ENCODE results near the gene STAP1. TPM values are rescaled to one million over a fixed set of nuclear protein-coding genes. Genes with fewer than 3 reads are reported as not detected.

Gene STAP1
- total and polyA plus RNA-seq, 4 donors: 0.03 to 0.51 (median 0.29) TPM

DNA sequence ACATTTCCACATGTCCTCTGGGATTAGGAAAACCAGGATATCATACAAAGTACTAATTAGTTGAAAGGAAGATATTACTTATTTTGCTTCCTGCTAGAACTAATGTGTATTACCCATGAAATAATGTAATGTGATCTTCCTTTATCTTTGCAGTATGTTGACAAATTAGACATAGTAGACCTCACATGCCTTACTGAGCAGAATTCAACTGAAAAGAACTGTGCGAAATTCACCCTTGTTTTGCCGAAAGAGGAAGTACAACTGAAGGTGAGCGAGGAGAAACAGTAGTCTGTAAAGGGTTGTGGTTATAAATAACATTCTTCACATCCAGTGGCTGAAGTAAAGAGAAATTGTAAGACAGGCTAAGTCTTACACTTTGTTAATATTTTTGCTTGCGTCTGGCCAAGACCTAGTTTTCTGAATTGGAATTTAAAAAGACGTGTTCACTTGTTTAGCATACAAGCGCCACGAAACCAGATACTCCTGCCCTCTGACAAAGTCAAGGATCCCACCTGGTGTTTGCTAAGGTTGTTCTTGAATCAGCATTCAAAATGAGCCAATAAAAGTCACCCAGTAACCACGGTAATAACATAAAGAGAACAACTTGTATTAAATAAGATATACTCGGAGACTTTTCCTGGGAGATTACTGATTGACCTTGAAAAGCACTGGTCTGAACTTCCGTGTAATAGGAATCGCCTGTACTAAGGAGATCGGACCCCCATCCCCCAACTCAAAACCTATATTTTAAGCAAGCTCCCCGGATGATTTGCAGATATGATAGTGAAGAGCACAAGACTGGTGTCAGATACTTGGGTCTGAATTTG lies 16.9 kb downstream of the STAP1 start:
- H3K4me3 ChIP-seq (ENCODE audit: low read depth in 1 of 3, low read length in 3 of 3): no peak overlapping the region
- no peak overlapping the region for H3K27ac ChIP-seq (ENCODE audit: low read depth in 1 of 2, low read length in 2 of 2)
- no peak for DNase-seq (ENCODE audit: low spot score)

More for the DNA sequence above, 16.9 kb downstream of the STAP1 start:
- Histone ChIP-seq H3K27me3 (ENCODE audit: control insufficient read depth in 4 of 4, insufficient read depth in 4 of 4, low read length in 3 of 4) (no peaks in the 10 kb centered on the region), H3K4me1 (ENCODE audit: control insufficient read depth in 4 of 4, insufficient read depth in 4 of 4, low read length in 3 of 4) (no peaks in the 10 kb centered on the region), H3K9ac (ENCODE audit: low read depth in 1 of 2, low read length in 2 of 2) (no peak overlapping the region), H3K36me3 (ENCODE audit: control insufficient read depth in 4 of 4, insufficient read depth in 3 of 4, low read depth in 1 of 4, low read length in 3 of 4) (no peaks in the 10 kb centered on the region), H3K9me3 (ENCODE audit: control insufficient read depth in 4 of 4, low read length in 3 of 4) (no peaks in the 10 kb centered on the region)
- no peak for TF ChIP-seq RXRA (IDR thresholded peaks at IDR 0.05)
- TF ChIP-seq, protein P1, sequence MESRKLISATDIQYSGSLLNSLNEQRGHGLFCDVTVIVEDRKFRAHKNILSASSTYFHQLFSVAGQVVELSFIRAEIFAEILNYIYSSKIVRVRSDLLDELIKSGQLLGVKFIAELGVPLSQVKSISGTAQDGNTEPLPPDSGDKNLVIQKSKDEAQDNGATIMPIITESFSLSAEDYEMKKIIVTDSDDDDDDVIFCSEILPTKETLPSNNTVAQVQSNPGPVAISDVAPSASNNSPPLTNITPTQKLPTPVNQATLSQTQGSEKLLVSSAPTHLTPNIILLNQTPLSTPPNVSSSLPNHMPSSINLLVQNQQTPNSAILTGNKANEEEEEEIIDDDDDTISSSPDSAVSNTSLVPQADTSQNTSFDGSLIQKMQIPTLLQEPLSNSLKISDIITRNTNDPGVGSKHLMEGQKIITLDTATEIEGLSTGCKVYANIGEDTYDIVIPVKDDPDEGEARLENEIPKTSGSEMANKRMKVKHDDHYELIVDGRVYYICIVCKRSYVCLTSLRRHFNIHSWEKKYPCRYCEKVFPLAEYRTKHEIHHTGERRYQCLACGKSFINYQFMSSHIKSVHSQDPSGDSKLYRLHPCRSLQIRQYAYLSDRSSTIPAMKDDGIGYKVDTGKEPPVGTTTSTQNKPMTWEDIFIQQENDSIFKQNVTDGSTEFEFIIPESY (IDR thresholded peaks at IDR 0.05): no peak
- no peak for TF ChIP-seq HNF4G (IDR thresholded peaks at IDR 0.05)
- TF ChIP-seq NR2F2 (IDR thresholded peaks at IDR 0.05): no peak
- TF ChIP-seq FOXA1 (IDR thresholded peaks at IDR 0.05): no peak
- TF ChIP-seq, protein P2, sequence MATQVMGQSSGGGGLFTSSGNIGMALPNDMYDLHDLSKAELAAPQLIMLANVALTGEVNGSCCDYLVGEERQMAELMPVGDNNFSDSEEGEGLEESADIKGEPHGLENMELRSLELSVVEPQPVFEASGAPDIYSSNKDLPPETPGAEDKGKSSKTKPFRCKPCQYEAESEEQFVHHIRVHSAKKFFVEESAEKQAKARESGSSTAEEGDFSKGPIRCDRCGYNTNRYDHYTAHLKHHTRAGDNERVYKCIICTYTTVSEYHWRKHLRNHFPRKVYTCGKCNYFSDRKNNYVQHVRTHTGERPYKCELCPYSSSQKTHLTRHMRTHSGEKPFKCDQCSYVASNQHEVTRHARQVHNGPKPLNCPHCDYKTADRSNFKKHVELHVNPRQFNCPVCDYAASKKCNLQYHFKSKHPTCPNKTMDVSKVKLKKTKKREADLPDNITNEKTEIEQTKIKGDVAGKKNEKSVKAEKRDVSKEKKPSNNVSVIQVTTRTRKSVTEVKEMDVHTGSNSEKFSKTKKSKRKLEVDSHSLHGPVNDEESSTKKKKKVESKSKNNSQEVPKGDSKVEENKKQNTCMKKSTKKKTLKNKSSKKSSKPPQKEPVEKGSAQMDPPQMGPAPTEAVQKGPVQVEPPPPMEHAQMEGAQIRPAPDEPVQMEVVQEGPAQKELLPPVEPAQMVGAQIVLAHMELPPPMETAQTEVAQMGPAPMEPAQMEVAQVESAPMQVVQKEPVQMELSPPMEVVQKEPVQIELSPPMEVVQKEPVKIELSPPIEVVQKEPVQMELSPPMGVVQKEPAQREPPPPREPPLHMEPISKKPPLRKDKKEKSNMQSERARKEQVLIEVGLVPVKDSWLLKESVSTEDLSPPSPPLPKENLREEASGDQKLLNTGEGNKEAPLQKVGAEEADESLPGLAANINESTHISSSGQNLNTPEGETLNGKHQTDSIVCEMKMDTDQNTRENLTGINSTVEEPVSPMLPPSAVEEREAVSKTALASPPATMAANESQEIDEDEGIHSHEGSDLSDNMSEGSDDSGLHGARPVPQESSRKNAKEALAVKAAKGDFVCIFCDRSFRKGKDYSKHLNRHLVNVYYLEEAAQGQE (IDR thresholded peaks at IDR 0.05): no peak
- no peak for TF ChIP-seq EGR1 (IDR thresholded peaks at IDR 0.05; ENCODE audit: low read depth in 2 of 2)
- no peak for TF ChIP-seq GABPA (IDR thresholded peaks at IDR 0.05 in 1 of 2, conservative IDR thresholded peaks at IDR 0.05 in 1 of 2)
- TF ChIP-seq FOXA2 (IDR thresholded peaks at IDR 0.05): no peak
- TF ChIP-seq RAD21 (IDR thresholded peaks at IDR 0.05): no peak
- TF ChIP-seq, protein P3, sequence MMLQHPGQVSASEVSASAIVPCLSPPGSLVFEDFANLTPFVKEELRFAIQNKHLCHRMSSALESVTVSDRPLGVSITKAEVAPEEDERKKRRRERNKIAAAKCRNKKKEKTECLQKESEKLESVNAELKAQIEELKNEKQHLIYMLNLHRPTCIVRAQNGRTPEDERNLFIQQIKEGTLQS (IDR thresholded peaks at IDR 0.05): no peak
- TF ChIP-seq TAF1 (conservative IDR thresholded peaks at IDR 0.05): no peak
- TF ChIP-seq YY1 (IDR thresholded peaks at IDR 0.05): no peak
- TF ChIP-seq, protein P4, sequence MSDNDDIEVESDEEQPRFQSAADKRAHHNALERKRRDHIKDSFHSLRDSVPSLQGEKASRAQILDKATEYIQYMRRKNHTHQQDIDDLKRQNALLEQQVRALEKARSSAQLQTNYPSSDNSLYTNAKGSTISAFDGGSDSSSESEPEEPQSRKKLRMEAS (IDR thresholded peaks at IDR 0.05): no peak
- TF ChIP-seq JUND (IDR thresholded peaks at IDR 0.05): no peak
- no peak for TF ChIP-seq HNF4A (conservative IDR thresholded peaks at IDR 0.05)
- TF ChIP-seq SP1 (IDR thresholded peaks at IDR 0.05): no peak
- TF ChIP-seq, protein P5, sequence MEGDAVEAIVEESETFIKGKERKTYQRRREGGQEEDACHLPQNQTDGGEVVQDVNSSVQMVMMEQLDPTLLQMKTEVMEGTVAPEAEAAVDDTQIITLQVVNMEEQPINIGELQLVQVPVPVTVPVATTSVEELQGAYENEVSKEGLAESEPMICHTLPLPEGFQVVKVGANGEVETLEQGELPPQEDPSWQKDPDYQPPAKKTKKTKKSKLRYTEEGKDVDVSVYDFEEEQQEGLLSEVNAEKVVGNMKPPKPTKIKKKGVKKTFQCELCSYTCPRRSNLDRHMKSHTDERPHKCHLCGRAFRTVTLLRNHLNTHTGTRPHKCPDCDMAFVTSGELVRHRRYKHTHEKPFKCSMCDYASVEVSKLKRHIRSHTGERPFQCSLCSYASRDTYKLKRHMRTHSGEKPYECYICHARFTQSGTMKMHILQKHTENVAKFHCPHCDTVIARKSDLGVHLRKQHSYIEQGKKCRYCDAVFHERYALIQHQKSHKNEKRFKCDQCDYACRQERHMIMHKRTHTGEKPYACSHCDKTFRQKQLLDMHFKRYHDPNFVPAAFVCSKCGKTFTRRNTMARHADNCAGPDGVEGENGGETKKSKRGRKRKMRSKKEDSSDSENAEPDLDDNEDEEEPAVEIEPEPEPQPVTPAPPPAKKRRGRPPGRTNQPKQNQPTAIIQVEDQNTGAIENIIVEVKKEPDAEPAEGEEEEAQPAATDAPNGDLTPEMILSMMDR (IDR thresholded peaks at IDR 0.05; ENCODE audit: low read depth, low read length, missing input control): no peak
- 75% methylated on average over 13 of the region's 13 CpGs for WGBS
